HCT116 (cell line): ENCODE measurements around the gene PPHLN1. TPM values are rescaled to one million over a fixed set of nuclear protein-coding genes. Genes with fewer than 3 reads are reported as not detected.

Experiments used
- ATAC-seq: fragments of 200-7000 bp; cut with Tn5 transposase; 2 replicates; pipeline ENCODE4 v1.9.1; 2020; ENCODE audit warnings: mild to moderate bottlenecking, moderate library complexity
- BruUV-seq: library from RNA; stranded (reverse); fragments of 400-500 nt; replicated peaks from 2 replicates; lab custom pipeline; 2021; lab: Mats Ljungman, UMichigan
- CTCF ChIA-PET: fragments of 300-600 bp; sonication (Branson Sonifier 250); formaldehyde crosslinking; loops from one replicate; lab custom pipeline; 2021; ENCODE audit warnings: antibody characterized with exemption; lab: Charles Lee
- POLR2A ChIA-PET: fragments of 300-600, 350-600 bp; sonication (Branson Sonifier 250); formaldehyde crosslinking; loops from one replicate; lab custom pipeline; 2021; ENCODE audit warnings: antibody characterized with exemption; lab: Charles Lee
- RAD21 ChIA-PET, 2 experiments: fragments of 300-600 bp; sonication (Branson Sonifier 250); formaldehyde crosslinking; loops; one replicate each; lab custom pipeline; 2023; ENCODE audit warnings: low total read pairs in 2 of 2; ENCODE audit not compliant: uncharacterized antibody in 2 of 2, unreplicated experiment in 2 of 2, low non-redundant PET in 1 of 2; lab: Charles Lee
- DNase-seq: peaks from one replicate; pipeline ENCODE4 v3.0.0-alpha.2; 2010; ENCODE audit warnings: low read depth, low spot score
- H2AFZ ChIP-seq: fragments of 200-600 bp; shearing (Covaris generic), sonication (generic); 2 replicates; pipeline ENCODE4 v1.6.1; 2017; ENCODE audit warnings: low read depth, mixed run types, mixed read lengths, antibody characterized with exemption, low read length; ENCODE audit not compliant: poor library complexity, severe bottlenecking
- H3K27ac ChIP-seq: 2 replicates; pipeline ENCODE4 v1.5.1; 2012; ENCODE audit warnings: low read depth, low read length
- H3K27me3 ChIP-seq: fragments of 200-600 bp; sonication (generic); 2 replicates; pipeline ENCODE4 v1.6.1; 2016; ENCODE audit warnings: mixed run types, low read length, mixed read lengths; ENCODE audit not compliant: insufficient read depth
- H3K36me3 ChIP-seq, 2 experiments: fragments of 200-500 bp in 1 of 2; fragments of 200-600 bp in 1 of 2; sonication (Bioruptor generic) in 1 of 2; sonication (generic) in 1 of 2; 2 replicates each; pipeline versions ENCODE4 v1.5.1 to v1.6.1; 2014 to 2016; ENCODE audit warnings: low read length in 2 of 2, inconsistent platforms in 1 of 2, mixed read lengths in 1 of 2, mixed run types in 1 of 2; ENCODE audit not compliant: insufficient read depth in 2 of 2, control insufficient read depth in 1 of 2
- H3K4me1 ChIP-seq, 2 experiments: fragments of 200-600 bp in 1 of 2; sonication (generic) in 1 of 2; 2 replicates each; pipeline versions ENCODE4 v1.5.1 to v1.6.1; 2012 to 2017; ENCODE audit warnings: low read length in 2 of 2, inconsistent platforms in 1 of 2, mild to moderate bottlenecking in 1 of 2, mixed read lengths in 1 of 2, mixed run types in 1 of 2, moderate library complexity in 1 of 2; ENCODE audit not compliant: insufficient read depth in 2 of 2, control insufficient read depth in 1 of 2
- H3K4me2 ChIP-seq: fragments of 200-600 bp; sonication (generic); 2 replicates; pipeline ENCODE4 v1.6.1; 2017; ENCODE audit warnings: mixed run types, low read length, mixed read lengths
- H3K4me3 ChIP-seq, 2 experiments: fragments of 200-600 bp in 1 of 2; sonication (generic) in 1 of 2; replicated peaks in 1 of 2; 2 replicates each; pipeline ENCODE4 v1.5.1; 2011 to 2016; ENCODE audit warnings: low read length in 2 of 2, control low read depth in 1 of 2, low read depth in 1 of 2, mild to moderate bottlenecking in 1 of 2, mixed read lengths in 1 of 2, mixed run types in 1 of 2
- H3K79me2 ChIP-seq: fragments of 200-600 bp; sonication (generic); 2 replicates; pipeline ENCODE4 v1.6.1; 2017; ENCODE audit warnings: mild to moderate bottlenecking, mixed run types, low read length, moderate library complexity, mixed read lengths; ENCODE audit not compliant: insufficient read depth
- H3K9ac ChIP-seq: fragments of 200-600 bp; sonication (generic); 2 replicates; pipeline ENCODE4 v1.6.1; 2016; ENCODE audit warnings: low read length, mixed read lengths
- H3K9me2 ChIP-seq: fragments of 200-600 bp; sonication (generic), shearing (Covaris generic); 2 replicates; pipeline ENCODE4 v1.6.1; 2017; ENCODE audit warnings: mixed run types, mild to moderate bottlenecking, moderate library complexity; ENCODE audit not compliant: insufficient read depth
- H3K9me3 ChIP-seq, 2 experiments: fragments of 200-500 bp in 1 of 2; fragments of 200-600 bp in 1 of 2; sonication (Bioruptor generic) in 1 of 2; sonication (generic) in 1 of 2; 2 replicates each; pipeline ENCODE4 v1.6.1; 2014 to 2017; ENCODE audit warnings: low read length in 2 of 2, mixed read lengths in 2 of 2, inconsistent platforms in 1 of 2, low read depth in 1 of 2, mild to moderate bottlenecking in 1 of 2, mixed run types in 1 of 2, moderate library complexity in 1 of 2; ENCODE audit not compliant: control insufficient read depth in 1 of 2, insufficient read depth in 1 of 2
- H4K20me1 ChIP-seq: fragments of 200-600 bp; sonication (generic), shearing (Covaris generic); 2 replicates; pipeline ENCODE4 v1.6.1; 2017; ENCODE audit warnings: mixed run types, mild to moderate bottlenecking, moderate library complexity; ENCODE audit not compliant: insufficient read depth
- CBX3 ChIP-seq: IDR thresholded peaks from 2 replicates; pipeline ENCODE4 v1.6.1; 2012; ENCODE audit warnings: low read depth
- EZH2phosphoT487 ChIP-seq: fragments of 200-600 bp; IDR thresholded peaks from 2 replicates; pipeline ENCODE4 v1.6.1; 2018; ENCODE audit warnings: antibody characterized with exemption, borderline replicate concordance
- RAD21 ChIP-seq: IDR thresholded peaks from 2 replicates; pipeline ENCODE4 v1.6.1; 2012; ENCODE audit warnings: low read depth, mild to moderate bottlenecking
- SIN3A ChIP-seq: IDR thresholded peaks from 2 replicates; pipeline ENCODE4 v1.6.1; 2012; ENCODE audit warnings: low read depth
- SRF ChIP-seq: IDR thresholded peaks from 2 replicates; pipeline ENCODE4 v1.6.1; 2012; ENCODE audit warnings: low read depth
- TCF7L2 ChIP-seq: IDR thresholded peaks from 2 replicates; pipeline ENCODE4 v1.7.0; 2011; ENCODE audit warnings: borderline replicate concordance, inconsistent platforms; ENCODE audit not compliant: insufficient read depth, insufficient read length; ENCODE audit errors: extremely low read depth
- YY1 ChIP-seq: IDR thresholded peaks from 2 replicates; pipeline ENCODE4 v1.6.1; 2011; ENCODE audit warnings: low read length, low read depth, moderate library complexity, mild to moderate bottlenecking; ENCODE audit not compliant: insufficient replicate concordance; ENCODE audit errors: extremely low read depth
- intact Hi-C: fragments of 100-400 bp; cut with micrococcal nuclease; formaldehyde crosslinking; loops from 2 replicates; pipeline ENCODE4 v1.10.0; 2022
- total RNA-seq: library from RNA; stranded (reverse); gene quantifications from one replicate; pipeline ENCODE4 v1.2.1, GENCODE V29; 2021; ENCODE audit not compliant: unreplicated experiment
- TF ChIP-seq, protein P1 (sequence below), 3 experiments: fragments of 200-600 bp in 1 of 3; sonication (generic) in 1 of 3; IDR thresholded peaks in 2 of 3; conservative IDR thresholded peaks in 1 of 3; 2 replicates each; pipeline ENCODE4 v1.5.1; 2012 to 2017; ENCODE audit warnings: low read depth in 2 of 3, low read length in 2 of 3, antibody characterized with exemption in 1 of 3, borderline replicate concordance in 1 of 3, control low read depth in 1 of 3, mild to moderate bottlenecking in 1 of 3, mixed read lengths in 1 of 3, mixed run types in 1 of 3, moderate library complexity in 1 of 3; ENCODE audit not compliant: insufficient read depth in 1 of 3
- TF ChIP-seq, protein P2 (sequence below): IDR thresholded peaks from 2 replicates; pipeline ENCODE4 v1.6.1; 2012
- TF ChIP-seq, protein P3 (sequence below): IDR thresholded peaks from 2 replicates; pipeline ENCODE4 v1.6.1; 2012
- TF ChIP-seq, protein P4 (sequence below): IDR thresholded peaks from 2 replicates; pipeline ENCODE4 v1.6.1; 2011; ENCODE audit warnings: mild to moderate bottlenecking, low read length, moderate library complexity; ENCODE audit not compliant: insufficient replicate concordance; ENCODE audit errors: extremely low read depth

PPHLN1 gene
- total RNA-seq, 1 experiment from 2014 or later: 57.4 TPM

DNA sequence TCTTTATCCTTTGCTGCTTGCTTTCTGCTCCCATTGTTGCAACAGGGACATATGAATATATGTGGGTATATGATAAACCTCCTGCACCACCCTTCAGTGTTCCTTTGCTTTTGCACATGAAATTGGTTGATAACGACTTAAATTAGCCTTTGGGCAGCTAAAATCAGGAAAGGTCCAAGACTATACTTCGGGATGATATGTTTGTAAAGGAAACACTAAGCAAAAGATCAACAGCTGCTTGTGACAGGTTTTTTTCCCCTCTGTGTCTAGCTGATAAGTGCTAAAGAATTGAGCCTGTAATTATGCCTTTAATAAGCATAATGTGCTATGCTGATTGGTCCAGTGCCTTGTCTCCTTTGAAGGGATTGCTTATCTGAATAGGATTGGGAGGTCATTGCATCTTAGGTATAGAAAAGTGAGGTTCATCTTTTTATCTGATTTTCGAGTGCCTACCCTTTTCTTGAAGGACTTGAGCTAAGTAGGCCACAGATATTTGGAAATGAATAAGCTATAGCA lies 59.4 kb downstream of the PPHLN1 start:
- no peak for ATAC-seq
- intact Hi-C loops: no loop called here

DNA sequence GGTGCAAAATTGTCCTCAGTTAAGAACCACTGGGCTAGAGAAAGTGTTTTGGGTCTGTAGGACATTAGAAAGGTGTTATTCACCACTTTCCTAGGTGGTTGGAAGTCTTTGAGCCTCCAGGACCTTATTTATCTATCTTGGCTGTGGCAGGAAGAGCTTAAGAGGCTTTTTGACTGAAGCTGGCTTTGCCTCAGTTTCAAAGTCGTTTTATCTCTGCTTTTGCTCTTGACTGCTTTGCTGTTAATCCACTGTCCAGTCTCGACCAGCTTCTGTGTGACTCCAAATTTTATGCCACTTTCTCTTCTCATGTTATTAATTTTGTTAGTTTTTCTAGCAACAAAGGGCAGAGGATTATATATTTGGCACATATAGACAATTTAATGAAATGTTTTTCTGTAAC lies 60.3 kb downstream of the PPHLN1 start:
- ATAC-seq: no peak
- no peaks in the 10 kb centered on the region for H3K9me3 ChIP-seq
- ChIA-PET RAD21 (no interaction called here), CTCF (interaction anchor here (5.2 kb wide), 1 partner anchor 14 kb away, joined by 18 read pairs; no protein-coding TSS in a partner anchor), POLR2A (no interaction called here)
- H4K20me1 ChIP-seq: no peaks in the 10 kb centered on the region; the same call in 1 of the 2 replicates
- no peaks in the 10 kb centered on the region for H3K9me2 ChIP-seq
- 0 out of 2 replicates have a peak, but pooled peaks cover 3% of the 10 kb centered on the region for H3K79me2 ChIP-seq
- H3K27me3 ChIP-seq: no peaks in the 10 kb centered on the region
- no peak for DNase-seq
- no peak overlapping the region for H3K4me2 ChIP-seq
- TF ChIP-seq, protein P1, sequence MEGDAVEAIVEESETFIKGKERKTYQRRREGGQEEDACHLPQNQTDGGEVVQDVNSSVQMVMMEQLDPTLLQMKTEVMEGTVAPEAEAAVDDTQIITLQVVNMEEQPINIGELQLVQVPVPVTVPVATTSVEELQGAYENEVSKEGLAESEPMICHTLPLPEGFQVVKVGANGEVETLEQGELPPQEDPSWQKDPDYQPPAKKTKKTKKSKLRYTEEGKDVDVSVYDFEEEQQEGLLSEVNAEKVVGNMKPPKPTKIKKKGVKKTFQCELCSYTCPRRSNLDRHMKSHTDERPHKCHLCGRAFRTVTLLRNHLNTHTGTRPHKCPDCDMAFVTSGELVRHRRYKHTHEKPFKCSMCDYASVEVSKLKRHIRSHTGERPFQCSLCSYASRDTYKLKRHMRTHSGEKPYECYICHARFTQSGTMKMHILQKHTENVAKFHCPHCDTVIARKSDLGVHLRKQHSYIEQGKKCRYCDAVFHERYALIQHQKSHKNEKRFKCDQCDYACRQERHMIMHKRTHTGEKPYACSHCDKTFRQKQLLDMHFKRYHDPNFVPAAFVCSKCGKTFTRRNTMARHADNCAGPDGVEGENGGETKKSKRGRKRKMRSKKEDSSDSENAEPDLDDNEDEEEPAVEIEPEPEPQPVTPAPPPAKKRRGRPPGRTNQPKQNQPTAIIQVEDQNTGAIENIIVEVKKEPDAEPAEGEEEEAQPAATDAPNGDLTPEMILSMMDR (IDR thresholded peaks at IDR 0.05 in 2 of 3, conservative IDR thresholded peaks at IDR 0.05 in 1 of 3; ENCODE audit: borderline replicate concordance in 1 of 3, insufficient read depth in 1 of 3, low read depth in 2 of 3, low read length in 2 of 3): no peak
- TF ChIP-seq, protein P2, sequence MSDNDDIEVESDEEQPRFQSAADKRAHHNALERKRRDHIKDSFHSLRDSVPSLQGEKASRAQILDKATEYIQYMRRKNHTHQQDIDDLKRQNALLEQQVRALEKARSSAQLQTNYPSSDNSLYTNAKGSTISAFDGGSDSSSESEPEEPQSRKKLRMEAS: no peak
- TF ChIP-seq TCF7L2 (no peak), RAD21 (no peak), SIN3A (no peak), SRF (no peak), YY1 (no peak)
- TF ChIP-seq, protein P3, sequence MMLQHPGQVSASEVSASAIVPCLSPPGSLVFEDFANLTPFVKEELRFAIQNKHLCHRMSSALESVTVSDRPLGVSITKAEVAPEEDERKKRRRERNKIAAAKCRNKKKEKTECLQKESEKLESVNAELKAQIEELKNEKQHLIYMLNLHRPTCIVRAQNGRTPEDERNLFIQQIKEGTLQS: no peak
- TF ChIP-seq, all 23 proteins: peak for 0
- Histone ChIP-seq H3K4me3 (no peak overlapping the region), H2AFZ (no peak overlapping the region), H3K36me3 (peaks cover 0 to 3% of the 10 kb centered on the region in 2 experiments; a peak in 1 of 4 replicates), H3K27ac (no peak overlapping the region), H3K4me1 (no peaks in the 10 kb centered on the region), H3K9ac (no peak overlapping the region)
- intact Hi-C loops: no loop called here
- BruUV-seq: no TSS peak

More for the DNA sequence above, 59.4 kb downstream of the PPHLN1 start:
- no peak for DNase-seq
- no peak overlapping the region for H3K27ac ChIP-seq
- H3K36me3 ChIP-seq: peaks cover 0 to 3% of the 10 kb centered on the region in 2 experiments; a peak in 1 of 4 replicates
- H3K9me3 ChIP-seq: no peaks in the 10 kb centered on the region
- H3K4me1 ChIP-seq: no peaks in the 10 kb centered on the region
- ChIA-PET POLR2A (no interaction called here), RAD21 (no interaction called here), CTCF (interaction anchor here (5.2 kb wide), 1 partner anchor 13 kb away, joined by 18 read pairs; no protein-coding TSS in a partner anchor)
- TF ChIP-seq, protein P4, sequence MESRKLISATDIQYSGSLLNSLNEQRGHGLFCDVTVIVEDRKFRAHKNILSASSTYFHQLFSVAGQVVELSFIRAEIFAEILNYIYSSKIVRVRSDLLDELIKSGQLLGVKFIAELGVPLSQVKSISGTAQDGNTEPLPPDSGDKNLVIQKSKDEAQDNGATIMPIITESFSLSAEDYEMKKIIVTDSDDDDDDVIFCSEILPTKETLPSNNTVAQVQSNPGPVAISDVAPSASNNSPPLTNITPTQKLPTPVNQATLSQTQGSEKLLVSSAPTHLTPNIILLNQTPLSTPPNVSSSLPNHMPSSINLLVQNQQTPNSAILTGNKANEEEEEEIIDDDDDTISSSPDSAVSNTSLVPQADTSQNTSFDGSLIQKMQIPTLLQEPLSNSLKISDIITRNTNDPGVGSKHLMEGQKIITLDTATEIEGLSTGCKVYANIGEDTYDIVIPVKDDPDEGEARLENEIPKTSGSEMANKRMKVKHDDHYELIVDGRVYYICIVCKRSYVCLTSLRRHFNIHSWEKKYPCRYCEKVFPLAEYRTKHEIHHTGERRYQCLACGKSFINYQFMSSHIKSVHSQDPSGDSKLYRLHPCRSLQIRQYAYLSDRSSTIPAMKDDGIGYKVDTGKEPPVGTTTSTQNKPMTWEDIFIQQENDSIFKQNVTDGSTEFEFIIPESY: no peak
- TF ChIP-seq EZH2phosphoT487 (no peak), CBX3 (no peak)
- no peak overlapping the region for H2AFZ ChIP-seq
- H3K27me3 ChIP-seq: no peaks in the 10 kb centered on the region
- H3K79me2 ChIP-seq: 0 out of 2 replicates have a peak, but pooled peaks cover 3% of the 10 kb centered on the region
- no peak overlapping the region for H3K4me2 ChIP-seq
- H3K9me2 ChIP-seq: no peaks in the 10 kb centered on the region
- H3K4me3 ChIP-seq: no peak overlapping the region
- H3K9ac ChIP-seq: no peak overlapping the region
- no peaks in the 10 kb centered on the region; the same call in 1 of the 2 replicates for H4K20me1 ChIP-seq
- no TSS peak for BruUV-seq
